ENCODE measurements around the gene MLH1. TPM values are rescaled to one million over a fixed set of nuclear protein-coding genes. Genes with fewer than 3 reads are reported as not detected.
"Not testable (repeated sequence)": the region's sequence is repeated elsewhere in the genome, so short reads cannot be mapped to it uniquely, and the experiment has no call there.

Gene MLH1
- total RNA-seq, 1 donor from 2014 or later = 67.9 TPM

GRCh38 chr3:37039161-37039846 lies 46.0 kb downstream of the MLH1 start:
- no peak for DNase-seq

DNA sequence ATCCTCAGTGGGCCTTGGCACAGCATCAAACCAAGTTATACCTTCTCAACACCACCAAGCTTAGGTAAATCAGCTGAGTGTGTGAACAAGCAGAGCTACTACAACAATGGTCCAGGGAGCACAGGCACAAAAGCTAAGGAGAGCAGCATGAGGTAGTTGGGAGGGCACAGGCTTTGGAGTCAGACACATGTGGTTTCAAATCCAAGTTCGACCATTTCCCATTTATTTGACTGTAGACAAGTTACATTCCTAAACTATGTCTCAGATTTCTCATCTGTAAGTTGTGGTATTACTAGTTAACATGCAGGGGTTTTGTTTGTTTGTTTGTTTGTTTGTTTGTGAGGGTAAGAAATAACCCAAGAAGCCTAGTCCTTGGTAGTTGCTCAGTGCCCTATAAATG lies 46.9 kb downstream of the MLH1 start:
- DNase-seq = no peak

DNA sequence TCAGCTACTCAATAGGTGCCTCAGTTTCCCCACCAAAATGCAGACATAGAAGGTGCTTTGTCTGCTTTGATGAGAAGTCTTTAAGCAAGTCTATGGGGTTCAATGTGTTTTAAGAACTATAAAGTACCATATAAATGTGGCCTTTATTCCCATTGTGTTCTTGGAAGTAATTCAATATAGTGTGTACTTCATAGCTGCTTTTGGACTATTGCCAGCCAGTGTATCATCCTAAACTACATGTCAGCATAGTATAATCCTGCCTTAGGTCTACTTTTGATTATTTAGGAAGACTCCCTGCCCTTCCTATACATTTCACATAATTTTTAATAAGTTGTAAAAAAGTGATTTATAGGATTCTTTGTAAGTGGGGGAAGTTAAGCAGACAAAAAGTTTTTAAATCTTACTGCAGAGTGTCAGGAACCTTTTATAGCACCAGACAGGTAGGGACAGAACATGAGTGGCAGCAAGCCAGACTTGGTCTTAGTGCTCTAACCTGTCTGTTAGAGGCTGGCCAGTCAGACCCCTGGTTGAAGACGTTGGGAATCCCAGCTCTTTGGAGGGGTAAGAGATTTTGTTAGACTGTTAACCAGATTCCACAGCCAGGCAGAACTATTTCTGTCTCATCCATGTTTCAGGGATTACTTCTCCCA lies 48.4 kb downstream of the MLH1 start:
- peak; percentile 20 for DNase-seq

- not testable (repeated sequence) for DNase-seq
Measured at GRCh38 chr3:37042712-37043111, 49.4 kb downstream of the MLH1 start.

DNA sequence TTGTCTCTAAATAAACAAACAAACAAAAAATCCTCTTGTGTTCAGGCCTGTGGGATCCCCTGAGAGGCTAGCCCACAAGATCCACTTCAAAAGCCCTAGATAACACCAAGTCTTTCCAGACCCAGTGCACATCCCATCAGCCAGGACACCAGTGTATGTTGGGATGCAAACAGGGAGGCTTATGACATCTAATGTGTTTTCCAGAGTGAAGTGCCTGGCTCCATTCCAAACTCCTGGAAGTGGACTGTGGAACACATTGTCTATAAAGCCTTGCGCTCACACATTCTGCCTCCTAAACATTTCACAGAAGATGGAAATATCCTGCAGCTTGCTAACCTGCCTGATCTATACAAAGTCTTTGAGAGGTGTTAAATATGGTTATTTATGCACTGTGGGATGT lies 57.0 kb downstream of the MLH1 start:
- peak; percentile 59 for DNase-seq

DNA sequence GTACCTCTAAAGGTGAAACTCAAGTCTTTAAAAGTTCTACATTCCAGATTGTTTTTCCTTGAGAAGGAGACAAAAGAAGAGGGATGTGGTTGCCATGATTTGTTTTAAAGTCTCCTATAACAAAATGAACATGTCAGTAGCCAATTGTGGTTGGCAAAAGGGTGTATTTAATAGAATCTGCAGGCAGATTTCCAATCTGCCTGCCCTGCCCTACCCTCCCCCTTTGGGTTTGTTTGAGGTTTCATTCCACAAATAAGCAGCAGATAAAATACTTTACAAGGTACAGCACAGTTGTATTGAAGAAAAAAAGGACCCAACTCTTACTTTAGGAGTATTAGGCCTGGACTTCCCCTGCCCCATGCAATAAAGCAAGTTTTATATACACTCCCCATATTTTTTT lies 59.5 kb downstream of the MLH1 start:
- no peak for DNase-seq

- no peak for DNase-seq
Measured at GRCh38 chr3:37053337-37053736, 60.0 kb downstream of the MLH1 start.

DNA sequence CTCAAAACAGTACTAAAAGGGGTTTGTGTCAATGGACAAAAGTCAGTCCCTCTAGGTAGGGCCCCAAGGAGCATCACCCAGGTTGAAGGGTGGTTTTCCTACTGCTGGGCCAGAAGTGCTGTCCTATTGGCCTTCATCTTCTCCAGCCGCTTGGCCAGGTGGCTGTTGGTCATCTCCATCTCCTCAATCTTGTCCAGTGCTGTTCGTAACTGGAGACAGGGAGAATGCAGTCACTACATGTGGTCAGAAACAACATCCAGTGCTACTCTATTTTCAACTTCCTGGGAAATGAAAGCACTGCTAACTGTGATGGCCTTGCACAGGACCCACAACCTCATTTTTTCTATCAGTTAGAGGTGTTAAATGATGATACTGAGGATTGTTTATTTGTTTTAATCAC lies 60.4 kb downstream of the MLH1 start:
- no peak for DNase-seq

GRCh38 chr3:37054370-37054769 lies 61.1 kb downstream of the MLH1 start:
- peak; percentile 56 for DNase-seq

DNA sequence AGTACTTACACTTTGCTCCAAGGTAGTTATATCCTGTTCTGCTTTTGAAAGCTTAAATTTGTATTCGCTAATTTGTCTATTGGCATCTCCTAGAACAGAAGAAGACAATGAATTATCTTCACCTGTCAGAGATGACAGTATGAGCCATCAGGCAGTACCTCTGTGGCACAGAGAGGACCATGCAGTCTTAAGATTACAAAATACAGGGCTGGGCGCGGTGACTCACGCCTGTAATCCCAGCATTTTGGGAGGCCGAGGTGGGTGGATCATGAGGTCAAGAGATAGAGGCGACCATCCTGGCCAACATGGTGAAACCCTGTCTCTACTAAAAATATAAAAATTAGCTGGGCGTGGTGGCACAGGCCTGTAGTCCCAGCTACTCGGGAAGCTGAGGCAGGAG lies 61.8 kb downstream of the MLH1 start:
- DNase-seq = not testable (repeated sequence)

DNA sequence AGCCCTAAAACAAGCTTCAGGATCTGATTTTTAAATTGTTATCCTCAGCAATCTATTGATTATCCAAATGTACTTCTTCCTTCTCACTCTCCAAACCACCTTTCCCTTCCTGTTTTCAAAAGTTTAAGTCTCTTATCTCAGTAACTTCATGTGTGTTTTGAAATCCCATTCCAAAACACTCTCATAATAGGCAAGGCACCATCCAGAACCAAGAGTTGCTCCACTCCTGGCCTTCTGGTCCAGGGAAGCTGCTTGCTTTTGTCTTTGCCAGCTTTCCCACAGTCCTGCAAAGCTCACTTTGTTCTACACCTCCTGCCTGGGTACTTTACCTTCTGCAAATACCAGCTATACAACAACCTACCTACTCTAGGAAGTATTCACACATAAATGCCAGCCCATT lies 63.5 kb downstream of the MLH1 start:
- no peak for DNase-seq

DNA sequence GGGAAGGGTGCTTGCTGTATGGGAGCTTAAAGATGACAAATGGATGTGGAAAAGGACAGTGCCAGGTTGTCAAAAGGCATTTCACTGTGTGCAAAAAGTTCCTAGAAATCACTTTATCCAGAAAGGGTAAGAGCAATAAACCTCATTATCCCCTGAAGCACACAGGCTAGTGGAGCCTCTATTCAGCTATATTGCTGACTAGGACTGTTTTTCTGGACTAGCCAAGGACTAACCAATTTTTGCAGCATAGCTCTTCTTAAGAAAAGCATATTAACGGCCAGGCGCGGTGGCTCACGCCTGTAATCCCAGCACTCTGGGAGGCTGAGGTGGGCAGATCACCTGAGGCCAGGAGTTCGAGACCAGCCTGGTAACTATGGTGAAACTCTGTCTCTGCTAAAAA lies 64.8 kb downstream of the MLH1 start:
- DNase-seq = no peak

DNA sequence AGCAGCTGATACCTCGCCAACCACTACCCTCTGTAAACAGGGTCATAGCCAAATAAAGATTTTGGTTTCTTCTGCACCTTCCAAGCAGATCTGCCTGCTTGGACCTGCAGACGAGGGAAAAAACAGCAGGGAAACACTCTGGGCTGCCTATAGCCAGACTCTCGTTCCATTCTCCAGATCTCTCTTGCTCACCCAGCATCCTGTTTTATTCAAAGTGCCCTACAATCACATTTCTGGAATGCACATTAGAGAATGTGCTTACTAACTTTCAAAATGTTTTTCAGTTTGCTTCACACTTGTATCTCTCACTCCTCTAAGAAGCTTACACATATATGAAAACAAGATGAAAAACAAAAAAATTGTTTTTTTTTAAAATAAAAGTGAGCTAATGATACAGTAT lies 71.4 kb downstream of the MLH1 start:
- no peak for DNase-seq

- no peak for DNase-seq
Measured at GRCh38 chr3:37067577-37067976, 74.3 kb downstream of the MLH1 start.

DNA sequence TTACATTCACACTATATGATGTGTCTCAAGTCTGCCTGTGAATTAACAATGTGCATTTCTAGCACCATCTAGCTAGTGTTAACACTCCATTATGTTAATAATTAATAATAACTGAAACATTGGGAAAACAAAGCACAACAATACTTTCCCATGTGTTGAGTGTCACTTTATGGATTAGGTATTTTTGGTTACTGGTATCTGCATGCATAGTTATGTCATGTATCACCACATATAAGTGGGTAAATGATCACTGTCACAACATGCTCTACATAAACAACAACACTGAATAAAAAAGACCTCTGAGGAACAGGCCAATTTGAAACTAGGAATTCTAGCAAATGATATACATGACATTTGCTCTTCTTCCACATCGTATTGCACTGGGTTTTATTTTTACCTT lies 74.7 kb downstream of the MLH1 start:
- no peak for DNase-seq

GRCh38 chr3:37071921-37072320 lies 78.6 kb downstream of the MLH1 start:
- no peak for DNase-seq

DNA sequence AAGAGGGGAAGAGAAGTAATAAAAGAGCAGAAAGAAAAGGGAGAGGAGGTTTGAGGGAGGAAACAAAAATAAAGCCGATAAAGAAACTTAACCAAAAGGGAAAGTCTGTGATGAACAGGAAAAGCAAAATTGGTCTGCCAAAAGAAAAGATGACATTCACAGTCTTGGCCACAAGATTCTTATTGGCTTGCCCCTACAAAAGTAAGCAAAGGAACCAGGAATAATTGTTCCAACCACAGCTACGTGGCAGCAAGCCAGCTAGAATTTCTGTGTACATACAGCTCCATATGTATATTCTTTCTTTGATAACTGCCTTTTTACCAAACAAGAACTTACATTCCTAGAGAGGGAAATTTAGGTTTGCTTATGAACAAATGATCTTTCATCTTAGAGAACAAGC lies 79.6 kb downstream of the MLH1 start:
- DNase-seq = peak; percentile 62

GRCh38 chr3:37074178-37074577 lies 80.9 kb downstream of the MLH1 start:
- DNase-seq = no peak

DNA sequence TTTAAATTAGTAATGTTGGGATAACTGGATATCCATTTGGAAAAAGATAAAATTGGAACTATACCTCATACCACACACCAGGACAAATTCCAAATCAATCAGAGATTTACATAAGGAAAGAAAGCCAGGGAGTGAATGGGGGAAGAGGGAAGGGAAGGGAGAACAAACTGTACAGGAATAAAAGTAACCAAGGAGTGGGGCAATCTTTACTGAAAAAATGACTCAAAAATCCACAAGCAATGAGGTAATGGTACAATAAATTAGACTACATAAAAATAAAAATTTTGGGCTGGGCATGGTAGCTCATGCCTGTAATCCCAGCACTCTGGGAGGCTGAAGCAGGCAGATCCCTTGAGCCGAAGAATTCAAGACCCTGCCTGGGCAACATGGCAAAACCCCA lies 82.6 kb downstream of the MLH1 start:
- no peak for DNase-seq

- DNase-seq = no peak
Measured at GRCh38 chr3:37082317-37082716, 89.0 kb downstream of the MLH1 start.

DNA sequence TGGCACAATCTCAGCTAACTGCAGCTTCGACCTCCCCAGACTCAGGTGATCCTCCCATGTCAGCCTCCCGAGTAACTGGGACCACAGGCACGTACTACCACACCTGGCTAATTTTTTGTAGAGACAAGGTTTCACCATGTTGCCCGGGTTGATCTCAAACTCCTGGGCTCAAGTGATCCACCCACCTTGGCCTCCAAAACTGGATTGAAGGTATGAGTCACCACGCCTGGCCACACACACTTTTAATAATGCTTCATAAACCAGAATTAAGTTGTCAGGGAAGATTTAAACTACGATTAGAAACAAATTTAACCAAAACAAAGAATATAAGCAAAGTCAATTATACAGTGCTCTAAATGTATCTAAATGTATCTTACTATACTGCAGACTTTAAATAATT lies 93.6 kb downstream of the MLH1 start:
- DNase-seq = no peak

GRCh38 chr3:37087870-37088269 lies 94.6 kb downstream of the MLH1 start:
- no peak for DNase-seq

DNA sequence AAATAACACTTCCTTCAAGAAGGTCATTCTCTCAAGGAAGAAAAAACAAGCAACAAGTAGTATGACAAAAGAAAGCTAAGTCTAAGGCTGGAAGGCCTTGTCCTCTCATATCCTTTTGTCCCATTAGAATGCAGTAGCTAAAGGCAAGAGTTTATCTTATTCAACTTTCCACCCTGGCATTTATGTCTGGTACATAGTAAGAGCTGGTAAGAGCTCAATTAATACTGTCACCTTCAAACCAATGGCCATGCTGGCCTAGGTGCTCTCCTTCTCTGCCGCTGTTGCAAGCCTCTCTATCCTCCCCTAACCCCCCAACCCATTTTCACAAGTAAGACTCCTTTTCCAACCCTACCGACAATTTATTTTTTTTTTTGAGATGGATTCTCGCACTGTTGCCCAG lies 99.2 kb downstream of the MLH1 start:
- no peak for DNase-seq

DNA sequence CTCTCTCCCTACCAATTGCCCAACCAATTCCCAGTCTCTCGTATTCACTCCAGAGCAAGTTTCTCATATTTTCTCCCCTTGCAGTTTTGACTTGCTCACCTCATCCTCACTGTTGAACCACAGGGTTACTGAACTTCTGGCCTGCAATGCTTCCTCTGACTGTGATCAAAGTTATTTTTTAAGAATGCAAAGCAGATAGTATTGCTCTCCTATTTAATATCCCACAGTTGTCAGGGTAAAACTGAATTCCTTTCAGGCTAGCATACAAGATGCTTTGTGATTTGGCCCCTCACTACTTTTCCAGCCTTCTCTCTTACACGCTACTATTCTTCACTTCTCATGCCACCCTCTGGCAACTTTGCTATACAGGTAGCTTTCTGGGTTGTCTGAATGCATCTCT lies 100.2 kb downstream of the MLH1 start:
- DNase-seq = no peak
